Measurements from ENCODE around the gene CSK. TPM values are rescaled to one million over a fixed set of nuclear protein-coding genes. Genes with fewer than 3 reads are reported as not detected.

The CSK gene
- total and polyA plus RNA-seq, 4 donors = 6.9 to 41.7 (median 24.1) TPM

GRCh38 chr15:74750751-74751150, 31.1 kb upstream of the CSK start:
- no peak for DNase-seq (ENCODE audit: low spot score)
- WGBS = 23% methylated on average over 2 of the region's 2 CpGs

GRCh38 chr15:74752011-74752410, 29.9 kb upstream of the CSK start:
- H3K27ac ChIP-seq (ENCODE audit: low read depth in 1 of 2, low read length in 2 of 2) = no peak overlapping the region
- WGBS = 33% methylated on average over 8 of the region's 8 CpGs
- peaks cover 0 to 2% (median under 1%) of the 10 kb centered on the region in 4 donors for H3K36me3 ChIP-seq (ENCODE audit: control insufficient read depth in 4 of 4, insufficient read depth in 3 of 4, low read depth in 1 of 4, low read length in 3 of 4)
- H3K9me3 ChIP-seq (ENCODE audit: control insufficient read depth in 4 of 4, low read length in 3 of 4) = no peaks in the 10 kb centered on the region
- peaks cover 6 to 43% (median 30%) of the 10 kb centered on the region in 4 donors for H3K4me1 ChIP-seq (ENCODE audit: control insufficient read depth in 4 of 4, insufficient read depth in 4 of 4, low read length in 3 of 4)
- no peaks in the 10 kb centered on the region for H3K27me3 ChIP-seq (ENCODE audit: control insufficient read depth in 4 of 4, insufficient read depth in 4 of 4, low read length in 3 of 4)
- no peak for DNase-seq (ENCODE audit: low spot score)
- no peak overlapping the region for H3K4me3 ChIP-seq (ENCODE audit: low read depth in 1 of 3, low read length in 3 of 3)
- H3K9ac ChIP-seq (ENCODE audit: low read depth in 1 of 2, low read length in 2 of 2) = no peak overlapping the region
- no peak for TF ChIP-seq REST (IDR thresholded peaks at IDR 0.05)
- no peak for TF ChIP-seq NR2F2 (IDR thresholded peaks at IDR 0.05)
- TF ChIP-seq HNF4A (conservative IDR thresholded peaks at IDR 0.05) = no peak
- TF ChIP-seq FOXA1 (IDR thresholded peaks at IDR 0.05) = no peak
- no peak for TF ChIP-seq YY1 (IDR thresholded peaks at IDR 0.05)
- no peak for TF ChIP-seq ZBTB33 (IDR thresholded peaks at IDR 0.05)
- no peak for TF ChIP-seq JUND (IDR thresholded peaks at IDR 0.05)
- TF ChIP-seq HNF4G (IDR thresholded peaks at IDR 0.05) = no peak
- no peak for TF ChIP-seq RXRA (IDR thresholded peaks at IDR 0.05)

More at GRCh38 chr15:74750751-74751150, 31.1 kb upstream of the CSK start:
- Histone ChIP-seq H3K4me1 (ENCODE audit: control insufficient read depth in 4 of 4, insufficient read depth in 4 of 4, low read length in 3 of 4) (peaks cover 6 to 43% (median 30%) of the 10 kb centered on the region in 4 donors), H3K36me3 (ENCODE audit: control insufficient read depth in 4 of 4, insufficient read depth in 3 of 4, low read depth in 1 of 4, low read length in 3 of 4) (peaks cover 0 to 2% (median under 1%) of the 10 kb centered on the region in 4 donors), H3K27ac (ENCODE audit: low read depth in 1 of 2, low read length in 2 of 2) (no peak overlapping the region), H3K9ac (ENCODE audit: low read depth in 1 of 2, low read length in 2 of 2) (no peak overlapping the region), H3K9me3 (ENCODE audit: control insufficient read depth in 4 of 4, low read length in 3 of 4) (no peaks in the 10 kb centered on the region), H3K27me3 (ENCODE audit: control insufficient read depth in 4 of 4, insufficient read depth in 4 of 4, low read length in 3 of 4) (no peaks in the 10 kb centered on the region), H3K4me3 (ENCODE audit: low read depth in 1 of 3, low read length in 3 of 3) (peak overlapping the region in 2 of 3 donors; percentile 9 to 22)
- TF ChIP-seq FOXA2 (IDR thresholded peaks at IDR 0.05) (no peak), GABPA (IDR thresholded peaks at IDR 0.05 in 1 of 2, conservative IDR thresholded peaks at IDR 0.05 in 1 of 2) (no peak), REST (IDR thresholded peaks at IDR 0.05) (no peak), TAF1 (conservative IDR thresholded peaks at IDR 0.05) (no peak), RAD21 (IDR thresholded peaks at IDR 0.05) (no peak), SP1 (IDR thresholded peaks at IDR 0.05) (no peak), EGR1 (IDR thresholded peaks at IDR 0.05; ENCODE audit: low read depth in 2 of 2) (no peak), ZBTB33 (IDR thresholded peaks at IDR 0.05) (no peak), HNF4A (conservative IDR thresholded peaks at IDR 0.05) (no peak), ATF3 (IDR thresholded peaks at IDR 0.05) (no peak), YY1 (IDR thresholded peaks at IDR 0.05) (no peak)
